Cardiac muscle cell (in vitro differentiated cells and primary cell): Measurements from ENCODE around the gene MMP17. TPM values are rescaled to one million over a fixed set of nuclear protein-coding genes. Genes with fewer than 3 reads are reported as not detected.

ENCODE experiments used
- DNase-seq, 2 donors: peaks; one replicate each; pipeline versions ENCODE4 v3.0.0 to v3.0.0-alpha.2; 2010 to 2017; ENCODE audit warnings: low read depth in 1 of 2, low spot score in 1 of 2
- H3K27ac ChIP-seq: fragments of 200-600 bp; sonication (generic); 2 replicates; pipeline ENCODE4 v1.5.1; 2016
- H3K27me3 ChIP-seq: fragments of 200-600 bp; sonication (generic); 2 replicates; pipeline ENCODE4 v1.6.0; 2016; ENCODE audit warnings: control low read depth
- H3K36me3 ChIP-seq: fragments of 200-600 bp; sonication (generic); 2 replicates; pipeline ENCODE4 v1.5.1; 2016; ENCODE audit warnings: control low read depth
- H3K4me1 ChIP-seq: fragments of 200-600 bp; sonication (generic); 2 replicates; pipeline ENCODE4 v1.8.1; 2017; ENCODE audit warnings: low read depth, mild to moderate bottlenecking, mixed run types
- H3K4me3 ChIP-seq: fragments of 200-600 bp; sonication (generic); 2 replicates; pipeline ENCODE4 v1.5.1; 2016; ENCODE audit warnings: mild to moderate bottlenecking
- H3K9me3 ChIP-seq: fragments of 200-600 bp; sonication (generic); 2 replicates; pipeline ENCODE4 v1.5.1; 2017; ENCODE audit warnings: low read depth, mild to moderate bottlenecking, control low read depth
- CTCF ChIP-seq: IDR thresholded peaks from 2 replicates; pipeline ENCODE4 v1.5.1; 2012; ENCODE audit warnings: low read depth, mild to moderate bottlenecking, low read length
- polyA plus RNA-seq: library from polyadenylated mRNA; unstranded; fragments of >200 nt; fragmentation: Nextera tagmentation; extraction: Ambion mirVana; gene quantifications from 2 replicates; pipeline ENCODE4 v1.2.1, GENCODE V29; 2016
- total RNA-seq: library from RNA; depleted of rRNA; stranded (reverse); fragments of >200 nt; gene quantifications from 2 replicates; pipeline ENCODE4 v1.2.3, GENCODE V29; 2016

MMP17 gene
- total and polyA plus RNA-seq, 2 experiments from 2014 or later = 0.71 TPM; not detected in 1

GRCh38 chr12:131818821-131819585 lies 9.2 kb upstream of the MMP17 start:
- H3K27ac ChIP-seq = no peak overlapping the region
- no peaks in the 10 kb centered on the region for H3K9me3 ChIP-seq
- no peaks in the 10 kb centered on the region for H3K4me1 ChIP-seq
- H3K27me3 ChIP-seq = no peaks in the 10 kb centered on the region
- no peak for TF ChIP-seq CTCF
- no peak for DNase-seq
- H3K36me3 ChIP-seq = no peaks in the 10 kb centered on the region
- H3K4me3 ChIP-seq = no peak overlapping the region

- Histone ChIP-seq H3K4me3 (no peak overlapping the region), H3K4me1 (no peaks in the 10 kb centered on the region), H3K27ac (no peak overlapping the region), H3K9me3 (no peaks in the 10 kb centered on the region), H3K36me3 (no peaks in the 10 kb centered on the region), H3K27me3 (peaks cover 42% of the 10 kb centered on the region)
- TF ChIP-seq CTCF = no peak
- no peak for DNase-seq
Measured at GRCh38 chr12:131824450-131824849, 3.7 kb upstream of the MMP17 start.

GRCh38 chr12:131825146-131825892 lies 2.9 kb upstream of the MMP17 start:
- Histone ChIP-seq H3K9me3 (no peaks in the 10 kb centered on the region), H3K27ac (no peak overlapping the region), H3K27me3 (peaks cover 50% of the 10 kb centered on the region), H3K4me1 (no peaks in the 10 kb centered on the region), H3K4me3 (no peak overlapping the region), H3K36me3 (no peaks in the 10 kb centered on the region)
- TF ChIP-seq CTCF = no peak
- DNase-seq = peak in 1 of 2 donors; percentile 42

- H3K36me3 ChIP-seq = no peaks in the 10 kb centered on the region
- H3K4me3 ChIP-seq = no peak overlapping the region
- no peak overlapping the region for H3K27ac ChIP-seq
- H3K27me3 ChIP-seq = peaks cover 60% of the 10 kb centered on the region
- no peaks in the 10 kb centered on the region for H3K4me1 ChIP-seq
- DNase-seq = no peak
- no peaks in the 10 kb centered on the region for H3K9me3 ChIP-seq
- no peak for TF ChIP-seq CTCF
Measured at GRCh38 chr12:131826097-131826928, 1.9 kb upstream of the MMP17 start.

GRCh38 chr12:131828671-131829355 lies 620 bp downstream of the MMP17 start:
- no peaks in the 10 kb centered on the region for H3K4me1 ChIP-seq
- peak overlapping the region; percentile 19 for H3K4me3 ChIP-seq
- no peak overlapping the region for H3K27ac ChIP-seq
- no peak for TF ChIP-seq CTCF
- peak; percentile 21 to 27 for DNase-seq
- H3K27me3 ChIP-seq = peaks cover 72% of the 10 kb centered on the region
- H3K36me3 ChIP-seq = no peaks in the 10 kb centered on the region
- no peaks in the 10 kb centered on the region for H3K9me3 ChIP-seq
